Measurements from ENCODE around the gene ABITRAM. TPM values are rescaled to one million over a fixed set of nuclear protein-coding genes. Genes with fewer than 3 reads are reported as not detected.

The ABITRAM gene
- total RNA-seq, 4 donors from 2014 or later = 7.5 to 10.9 (median 8.1) TPM

DNA sequence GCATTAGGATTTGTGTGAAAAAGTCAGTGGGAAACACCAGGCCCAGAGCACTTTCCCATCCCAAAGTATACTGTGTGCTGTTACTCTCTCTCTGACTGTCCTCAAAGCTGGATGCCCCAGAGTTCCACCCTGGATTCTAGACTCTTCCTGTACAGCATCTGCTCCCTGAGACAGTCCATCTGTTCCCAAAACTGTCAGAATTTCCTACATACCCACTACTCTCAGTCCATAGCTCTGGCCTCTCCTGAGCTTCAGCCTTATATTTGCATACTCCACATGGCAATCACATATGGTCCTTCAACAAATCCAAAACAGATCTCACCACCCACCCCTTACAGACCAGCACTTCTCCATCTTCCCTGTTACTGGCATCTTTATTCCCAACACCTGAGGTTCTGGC is 9.7 kb upstream of the ABITRAM start:
- intact Hi-C loops (cut with DNase I; ENCODE audit: low total_unique reads) = no loop called here
- H3K27ac ChIP-seq = no peak overlapping the region
- no peaks in the 10 kb centered on the region for H3K4me1 ChIP-seq
- no peak for ATAC-seq
- no peak overlapping the region for H3K4me3 ChIP-seq
- in situ Hi-C loops (cut with MboI; ENCODE audit: low sequenced_read_pairs in 4 of 4) = no loop called here
- no peak for DNase-seq
- H3K9me3 ChIP-seq = no peaks in the 10 kb centered on the region
- peaks cover 0 to 83% of the 10 kb centered on the region in 2 donors for H3K36me3 ChIP-seq
- H3K27me3 ChIP-seq = no peaks in the 10 kb centered on the region
- TF ChIP-seq, protein P1, sequence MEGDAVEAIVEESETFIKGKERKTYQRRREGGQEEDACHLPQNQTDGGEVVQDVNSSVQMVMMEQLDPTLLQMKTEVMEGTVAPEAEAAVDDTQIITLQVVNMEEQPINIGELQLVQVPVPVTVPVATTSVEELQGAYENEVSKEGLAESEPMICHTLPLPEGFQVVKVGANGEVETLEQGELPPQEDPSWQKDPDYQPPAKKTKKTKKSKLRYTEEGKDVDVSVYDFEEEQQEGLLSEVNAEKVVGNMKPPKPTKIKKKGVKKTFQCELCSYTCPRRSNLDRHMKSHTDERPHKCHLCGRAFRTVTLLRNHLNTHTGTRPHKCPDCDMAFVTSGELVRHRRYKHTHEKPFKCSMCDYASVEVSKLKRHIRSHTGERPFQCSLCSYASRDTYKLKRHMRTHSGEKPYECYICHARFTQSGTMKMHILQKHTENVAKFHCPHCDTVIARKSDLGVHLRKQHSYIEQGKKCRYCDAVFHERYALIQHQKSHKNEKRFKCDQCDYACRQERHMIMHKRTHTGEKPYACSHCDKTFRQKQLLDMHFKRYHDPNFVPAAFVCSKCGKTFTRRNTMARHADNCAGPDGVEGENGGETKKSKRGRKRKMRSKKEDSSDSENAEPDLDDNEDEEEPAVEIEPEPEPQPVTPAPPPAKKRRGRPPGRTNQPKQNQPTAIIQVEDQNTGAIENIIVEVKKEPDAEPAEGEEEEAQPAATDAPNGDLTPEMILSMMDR (IDR thresholded peaks at IDR 0.05 in 4 of 5, conservative IDR thresholded peaks at IDR 0.05 in 1 of 5) = no peak
- TF ChIP-seq POLR2A (IDR thresholded peaks at IDR 0.05) = no peak

DNA sequence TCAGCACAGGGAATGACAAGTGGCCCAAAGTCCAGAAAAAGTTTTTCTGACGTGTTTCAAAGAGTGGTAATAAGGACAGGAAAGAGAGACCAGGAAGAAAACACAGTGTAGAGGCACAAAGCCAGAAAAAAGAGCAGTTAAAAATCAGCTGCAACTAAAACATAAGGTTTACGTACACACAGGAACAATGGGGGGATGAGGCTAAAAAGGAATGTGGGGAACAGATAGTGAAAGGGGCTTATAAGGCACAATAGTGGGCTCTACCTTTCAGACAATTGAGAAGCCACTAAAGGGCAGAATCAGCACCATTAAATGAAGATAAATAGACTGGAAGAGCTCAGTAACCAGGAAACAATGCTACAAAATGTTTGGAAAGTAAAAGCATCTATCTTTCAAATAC is 5.8 kb upstream of the ABITRAM start:
- Histone ChIP-seq H3K4me3 (no peak overlapping the region), H3K27me3 (no peaks in the 10 kb centered on the region), H3K4me1 (peaks cover 10 to 13% of the 10 kb centered on the region in 2 donors), H3K36me3 (peaks cover 0 to 58% of the 10 kb centered on the region in 2 donors), H3K9me3 (no peaks in the 10 kb centered on the region), H3K27ac (no peak overlapping the region)
- ATAC-seq = no peak
- no peak for DNase-seq
- intact Hi-C loops (cut with DNase I; ENCODE audit: low total_unique reads) = no loop called here
- in situ Hi-C loops (cut with MboI; ENCODE audit: low sequenced_read_pairs in 4 of 4) = no loop called here
- TF ChIP-seq, protein P1 (IDR thresholded peaks at IDR 0.05 in 4 of 5, conservative IDR thresholded peaks at IDR 0.05 in 1 of 5) = no peak
- no peak for TF ChIP-seq POLR2A (IDR thresholded peaks at IDR 0.05)

DNA sequence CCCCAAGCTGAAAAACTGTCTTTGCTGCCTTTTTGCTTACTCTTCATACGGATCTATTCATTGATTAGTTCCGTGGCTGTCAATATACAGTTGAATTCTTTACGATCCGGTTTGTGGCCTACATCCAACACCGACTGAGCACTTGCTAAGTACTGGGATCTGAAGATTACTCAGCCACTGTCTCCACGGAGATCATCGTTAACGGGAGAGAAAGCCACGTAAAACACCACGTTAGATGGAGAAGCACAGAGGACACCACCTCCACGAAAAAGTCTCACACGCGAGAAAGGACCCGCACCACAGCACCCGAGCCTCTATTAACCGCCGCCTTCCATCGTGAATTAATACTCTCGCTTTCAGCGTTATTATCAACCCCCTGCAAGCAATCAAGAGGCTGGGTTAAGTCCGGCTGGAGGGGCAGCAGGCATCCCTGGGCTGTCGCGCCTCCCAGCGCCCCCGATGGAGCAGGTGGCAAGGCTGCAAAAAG is 926 bp upstream of the ABITRAM start:
- H3K27me3 ChIP-seq = no peaks in the 10 kb centered on the region
- peak overlapping the region; percentile 84 to 94 (median 88) for H3K27ac ChIP-seq
- intact Hi-C loops (cut with DNase I; ENCODE audit: low total_unique reads) = loop anchor here (5.0 kb wide), 1 partner anchor 189 kb away; no protein-coding TSS in a partner anchor
- ATAC-seq (no peak), DNase-seq (peak in 1 of 2 donors; percentile 11)
- TF ChIP-seq POLR2A (IDR thresholded peaks at IDR 0.05) = no peak
- TF ChIP-seq, protein P1 (IDR thresholded peaks at IDR 0.05 in 4 of 5, conservative IDR thresholded peaks at IDR 0.05 in 1 of 5) = no peak
- H3K4me3 ChIP-seq = peak overlapping the region; percentile 86 to 97 (median 91)
- peaks cover 16 to 24% of the 10 kb centered on the region in 2 donors for H3K4me1 ChIP-seq
- no peaks in the 10 kb centered on the region for H3K9me3 ChIP-seq
- H3K36me3 ChIP-seq = peaks cover 0 to 15% of the 10 kb centered on the region in 2 donors
- in situ Hi-C loops (cut with MboI; ENCODE audit: low sequenced_read_pairs in 4 of 4) = no loop called here

DNA sequence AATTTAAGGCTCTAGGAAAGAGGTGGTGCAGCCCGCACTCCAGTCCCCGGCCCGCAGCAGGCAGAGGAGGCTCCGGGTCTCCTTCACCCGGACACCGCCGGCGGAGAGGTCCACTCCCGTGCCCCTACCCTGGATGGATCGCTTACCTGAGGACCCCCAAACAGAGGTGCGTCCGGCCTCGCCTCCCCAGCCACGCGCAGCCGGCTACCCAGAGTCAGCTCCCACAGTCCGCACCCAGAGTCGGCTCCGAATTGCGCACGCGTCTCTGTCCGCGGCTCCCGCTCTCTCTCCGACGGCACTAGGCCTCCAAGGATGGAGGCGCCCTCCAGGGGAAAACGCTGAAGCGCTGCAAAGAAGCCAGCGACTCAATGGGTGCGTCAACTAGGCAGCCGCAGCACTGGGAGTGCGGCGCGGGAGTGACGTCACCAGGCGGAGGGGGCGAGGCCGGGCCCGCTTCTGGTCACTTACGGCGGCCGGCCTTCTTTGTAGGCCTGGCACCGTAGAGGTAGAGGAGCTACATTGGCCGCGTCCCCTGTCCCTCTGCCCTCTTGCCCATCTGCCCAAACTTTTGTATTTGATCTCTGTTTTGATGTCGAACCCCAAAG is 380 bp upstream of the ABITRAM start, which contains the start of gene ELP1:
Gene ELP1, minus strand, starts transcription at position 407 of the 605 bp plus-strand sequence. CDS start 2,978 bp downstream, outside the sequence.
- TF ChIP-seq, protein P1 (IDR thresholded peaks at IDR 0.05 in 4 of 5, conservative IDR thresholded peaks at IDR 0.05 in 1 of 5) = peak in 2 of 5 experiments; percentile 11 to 21
- TF ChIP-seq POLR2A (IDR thresholded peaks at IDR 0.05) = peak in 1 of 2 donors; percentile 24
- H3K27ac ChIP-seq = peak within 1 kb of the TSS; percentile 84 to 94 (median 88)
- DNase-seq = peak; percentile 79 to 83
- peak; percentile 85 to 90 for ATAC-seq
- intact Hi-C loops (cut with DNase I; ENCODE audit: low total_unique reads) (loop anchor here (2.0 to 5.0 kb wide), 2 partner anchors 79 to 188 kb away; partner anchors contain the start of gene CTNNAL1), in situ Hi-C loops (cut with MboI; ENCODE audit: low sequenced_read_pairs in 4 of 4) (no loop called here)
- H3K9me3 ChIP-seq = no peaks in the 10 kb centered on the region
- H3K4me1 ChIP-seq = peaks cover 16 to 24% of the 10 kb centered on the region in 2 donors
- peaks cover 0 to 12% of the 10 kb centered on the region in 2 donors for H3K36me3 ChIP-seq
- peak within 1 kb of the TSS; percentile 86 to 97 (median 91) for H3K4me3 ChIP-seq
- H3K27me3 ChIP-seq = no peaks in the 10 kb centered on the region
